Sigmoid colon (tissue), 7 donors: ENCODE measurements around the gene NRXN3. TPM values are rescaled to one million over a fixed set of nuclear protein-coding genes. Genes with fewer than 3 reads are reported as not detected.

ENCODE experiments used
- DNase-seq: peaks from one replicate; pipeline ENCODE4 v3.0.0-alpha.2; 2019
- H3K27ac ChIP-seq, 4 donors: fragments of 200-600 bp; sonication (generic); one replicate each; pipeline ENCODE4 v1.5.1; 2016 to 2019; ENCODE audit warnings: mild to moderate bottlenecking in 1 of 4
- H3K27me3 ChIP-seq, 3 donors: fragments of 200-600 bp; sonication (generic); one replicate each; pipeline ENCODE4 v1.5.1; 2019; ENCODE audit warnings: mild to moderate bottlenecking in 1 of 3
- H3K36me3 ChIP-seq, 4 donors: fragments of 200-600 bp; sonication (generic); one replicate each; pipeline ENCODE4 v1.5.1; 2016 to 2019
- H3K4me1 ChIP-seq, 4 donors: fragments of 200-600 bp; sonication (generic); one replicate each; pipeline ENCODE4 v1.5.1; 2017 to 2019
- H3K4me3 ChIP-seq, 4 donors: fragments of 200-600 bp; sonication (generic); one replicate each; pipeline ENCODE4 v1.5.1; 2017 to 2019; ENCODE audit warnings: mild to moderate bottlenecking in 2 of 4, moderate library complexity in 1 of 4
- H3K9me3 ChIP-seq, 4 donors: fragments of 200-600 bp in 3 of 4; sonication (generic) in 3 of 4; one replicate each; pipeline versions ENCODE4 v1.5.1 to v1.6.1; 2013 to 2019
- CTCF ChIP-seq, 4 experiments: fragments of 450-650 bp in 3 of 4; fragments of 200-600 bp in 1 of 4; IDR thresholded peaks; one replicate each; pipeline ENCODE4 v1.5.1; 2016 to 2019; ENCODE audit warnings: antibody characterized with exemption in 4 of 4, mild to moderate bottlenecking in 3 of 4, moderate library complexity in 2 of 4
- EP300 ChIP-seq, 4 donors: sonication (generic); formaldehyde crosslinking; IDR thresholded peaks; one replicate each; pipeline ENCODE4 v1.6.1; 2017; ENCODE audit warnings: antibody characterized with exemption in 4 of 4
- POLR2A ChIP-seq, 2 donors: fragments of 450-650 bp; IDR thresholded peaks; one replicate each; pipeline ENCODE4 v1.6.1; 2016; ENCODE audit warnings: antibody characterized with exemption in 2 of 2, mild to moderate bottlenecking in 2 of 2, moderate library complexity in 2 of 2
- POLR2AphosphoS5 ChIP-seq, 4 donors: sonication (generic); formaldehyde crosslinking; IDR thresholded peaks; one replicate each; pipeline ENCODE4 v1.6.1; 2017; ENCODE audit warnings: antibody characterized with exemption in 4 of 4
- WGBS, 2 donors: extraction: QIAGEN DNeasy Blood & Tissue Kit; methylation state at CpG; one replicate each; pipeline ENCODE4 v1.1.7; 2013; 5-methylcytosine and 5-hydroxymethylcytosine counted together
- intact Hi-C: fragments of 100-400 bp; cut with DNase I; formaldehyde crosslinking; loops from one replicate; pipeline ENCODE4 v1.15.1; 2023
- polyA plus RNA-seq, 3 donors: library from polyadenylated mRNA; stranded (reverse); fragments of 200-250 nt; gene quantifications; one replicate each; pipeline ENCODE4 v1.2.3, GENCODE V29; 2013
- total RNA-seq, 4 donors: library from RNA; depleted of rRNA; stranded (reverse); fragments of >200 nt; gene quantifications; one replicate each; pipeline ENCODE4 v1.1.0, GENCODE V29; 2016
- donor health status: healthy with polysubstance abuse.
- donor health status: Bipolar disorder and iron deficiency.
- donor health status: healthy.

The NRXN3 gene
- total and polyA plus RNA-seq, 7 donors, result 0.23 to 46.3 (median 23.2) TPM

- DNase-seq, result no peak
- WGBS, 2 donors, result 67 to 71% methylated on average over 1 of the region's 1 CpG
- no peaks in the 10 kb centered on the region for H3K9me3 ChIP-seq
- no peak overlapping the region for H3K27ac ChIP-seq
- intact Hi-C loops, result no loop called here
- H3K27me3 ChIP-seq, result no peaks in the 10 kb centered on the region
- H3K4me1 ChIP-seq, result no peaks in the 10 kb centered on the region
- H3K36me3 ChIP-seq, result no peaks in the 10 kb centered on the region
- H3K4me3 ChIP-seq, result no peak overlapping the region
- no peak for TF ChIP-seq EP300 (IDR thresholded peaks at IDR 0.05)
- no peak for TF ChIP-seq POLR2AphosphoS5 (IDR thresholded peaks at IDR 0.05)
- no peak for TF ChIP-seq CTCF (IDR thresholded peaks at IDR 0.05)
- TF ChIP-seq POLR2A (IDR thresholded peaks at IDR 0.05), result no peak
Observed at GRCh38 chr14:79742142-79742541, 1572.0 kb downstream of the NRXN3 start.

DNA sequence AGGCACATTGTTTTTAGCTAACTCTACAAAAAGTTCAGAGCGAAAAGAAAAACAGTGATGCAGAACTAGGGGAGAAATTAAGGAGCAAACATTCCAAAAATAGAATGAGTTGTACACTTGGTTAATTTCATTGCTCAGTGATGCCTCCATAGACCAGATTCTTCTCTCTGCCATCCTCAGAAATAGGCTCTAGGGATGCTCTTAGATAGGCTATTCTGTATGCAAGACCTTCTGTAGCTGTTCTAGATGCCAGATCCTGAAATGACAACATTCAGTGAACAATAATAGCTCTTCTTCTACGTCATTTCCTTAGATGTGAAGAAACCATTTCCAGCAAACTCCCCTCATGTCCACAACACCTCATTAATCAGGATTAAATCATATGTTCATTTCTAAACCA, 1574.9 kb downstream of the NRXN3 start:
- no peaks in the 10 kb centered on the region for H3K9me3 ChIP-seq
- TF ChIP-seq CTCF (IDR thresholded peaks at IDR 0.05), result no peak
- no peak for TF ChIP-seq POLR2AphosphoS5 (IDR thresholded peaks at IDR 0.05)
- no peak for TF ChIP-seq EP300 (IDR thresholded peaks at IDR 0.05)
- no peak for TF ChIP-seq POLR2A (IDR thresholded peaks at IDR 0.05)
- WGBS, 2 donors, result 81 to 82% methylated on average over 2 of the region's 2 CpGs
- H3K4me1 ChIP-seq, result no peaks in the 10 kb centered on the region
- H3K27me3 ChIP-seq, result no peaks in the 10 kb centered on the region
- no peak overlapping the region for H3K27ac ChIP-seq
- intact Hi-C loops, result no loop called here
- H3K36me3 ChIP-seq, result no peaks in the 10 kb centered on the region
- DNase-seq, result no peak
- H3K4me3 ChIP-seq, result no peak overlapping the region

DNA sequence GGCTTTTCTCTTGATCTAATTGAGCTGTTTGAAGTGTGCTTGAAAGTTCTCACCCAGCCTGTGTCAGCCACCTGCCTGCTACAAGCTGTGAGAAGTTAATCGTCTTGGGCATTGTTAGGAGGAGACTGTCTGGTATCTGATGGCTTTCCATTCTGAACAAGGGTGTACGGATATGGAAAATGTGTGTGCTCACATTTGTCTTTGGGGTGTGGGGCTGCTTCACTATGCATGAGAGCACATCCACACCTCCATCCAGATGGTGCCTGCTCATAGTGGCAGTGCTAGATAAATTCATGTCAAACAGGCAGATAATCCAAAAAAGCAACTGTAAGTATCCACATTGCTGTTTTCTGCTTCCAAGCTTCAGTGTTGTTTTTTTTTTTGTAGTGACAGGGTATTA, 1578.9 kb downstream of the NRXN3 start:
- TF ChIP-seq POLR2A (IDR thresholded peaks at IDR 0.05), result no peak
- no peak for TF ChIP-seq EP300 (IDR thresholded peaks at IDR 0.05)
- H3K36me3 ChIP-seq, result no peaks in the 10 kb centered on the region
- WGBS, 2 donors, result 72 to 81% methylated on average over 2 of the region's 2 CpGs
- H3K27me3 ChIP-seq, result no peaks in the 10 kb centered on the region
- DNase-seq, result no peak
- intact Hi-C loops, result no loop called here
- no peaks in the 10 kb centered on the region for H3K9me3 ChIP-seq
- H3K4me3 ChIP-seq, result no peak overlapping the region
- H3K4me1 ChIP-seq, result no peaks in the 10 kb centered on the region
- no peak overlapping the region for H3K27ac ChIP-seq

GRCh38 chr14:79758985-79759384, 1588.8 kb downstream of the NRXN3 start:
- TF ChIP-seq POLR2AphosphoS5 (IDR thresholded peaks at IDR 0.05), result no peak
- no peak for TF ChIP-seq CTCF (IDR thresholded peaks at IDR 0.05)
- TF ChIP-seq EP300 (IDR thresholded peaks at IDR 0.05), result no peak
- TF ChIP-seq POLR2A (IDR thresholded peaks at IDR 0.05), result no peak
- DNase-seq, result no peak
- Histone ChIP-seq H3K36me3 (no peaks in the 10 kb centered on the region), H3K27ac (no peak overlapping the region), H3K4me1 (no peaks in the 10 kb centered on the region), H3K27me3 (no peaks in the 10 kb centered on the region), H3K9me3 (no peaks in the 10 kb centered on the region), H3K4me3 (no peak overlapping the region)
- intact Hi-C loops, result no loop called here

DNA sequence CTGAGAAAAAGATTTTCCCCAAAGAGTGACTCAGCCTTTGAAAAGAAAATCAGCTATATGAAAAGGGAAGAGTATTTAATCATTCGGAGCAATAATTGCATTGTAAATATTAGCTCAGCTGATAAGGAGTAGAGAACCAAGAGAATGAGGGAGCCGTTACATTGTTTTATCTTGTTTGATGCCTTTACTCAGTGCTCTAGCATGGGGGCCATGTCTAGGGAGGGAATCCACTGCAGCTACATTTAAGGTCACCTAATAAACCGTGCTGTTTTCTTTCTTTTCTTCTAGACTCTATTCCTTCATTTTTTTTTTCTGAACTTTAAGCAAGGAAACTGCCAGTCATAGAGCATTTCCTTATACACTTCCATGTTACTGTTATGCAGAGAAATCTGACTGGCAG, 1594.2 kb downstream of the NRXN3 start:
- Histone ChIP-seq H3K27ac (no peak overlapping the region), H3K36me3 (no peaks in the 10 kb centered on the region), H3K27me3 (no peaks in the 10 kb centered on the region), H3K9me3 (no peaks in the 10 kb centered on the region), H3K4me1 (no peaks in the 10 kb centered on the region), H3K4me3 (no peak overlapping the region)
- TF ChIP-seq POLR2A (IDR thresholded peaks at IDR 0.05) (no peak), EP300 (IDR thresholded peaks at IDR 0.05) (no peak), CTCF (IDR thresholded peaks at IDR 0.05) (no peak), POLR2AphosphoS5 (IDR thresholded peaks at IDR 0.05) (no peak)
- DNase-seq, result no peak
- 19 to 53% methylated on average over 3 of the region's 3 CpGs for WGBS, 2 donors
- intact Hi-C loops, result no loop called here
